Hematopoietic multipotent progenitor cell treated with erythropoietin and hydrocortisone succinate and interleukin-3 and kit ligand, for 15 days (in vitro differentiated cells): ENCODE results near the gene PRAMEF17.
"Not testable (repeated sequence)": the region's sequence is repeated elsewhere in the genome, so short reads cannot be mapped to it uniquely, and the experiment has no call there.

Experiments
- DNase-seq: peaks from one replicate; pipeline ENCODE4 v3.0.0-alpha.2; 2015; ENCODE audit warnings: low spot score

The PRAMEF17 gene

GRCh38 chr1:13389332-13389731 lies at the start of gene PRAMEF17:
Gene PRAMEF17 (plus strand): TSS chr1:13389632. CDS start chr1:13389658, 26 bp downstream.
- not testable (repeated sequence) for DNase-seq

GRCh38 chr1:13342496-13342895 lies 46.9 kb upstream of the PRAMEF17 start:
- DNase-seq: not testable (repeated sequence)

- not testable (repeated sequence) for DNase-seq
These were observed 42.4 kb upstream of the PRAMEF17 start, which contains the start of gene PRAMEF14 for GRCh38 chr1:13347034-13347433. Gene PRAMEF14 (minus strand): TSS chr1:13347134. CDS start chr1:13345314, 1,820 bp downstream.

- DNase-seq: not testable (repeated sequence)
These were observed 36.0 kb upstream of the PRAMEF17 start for GRCh38 chr1:13353476-13353875.

- DNase-seq: not testable (repeated sequence)
These were observed 35.0 kb upstream of the PRAMEF17 start for GRCh38 chr1:13354475-13354874.

GRCh38 chr1:13356774-13357173 lies 32.7 kb upstream of the PRAMEF17 start:
- peak; percentile 24 for DNase-seq

GRCh38 chr1:13362364-13362763 lies 27.1 kb upstream of the PRAMEF17 start:
- DNase-seq: not testable (repeated sequence)

GRCh38 chr1:13364928-13365327 lies 24.5 kb upstream of the PRAMEF17 start:
- not testable (repeated sequence) for DNase-seq

- not testable (repeated sequence) for DNase-seq
These were observed 22.9 kb upstream of the PRAMEF17 start for GRCh38 chr1:13366536-13366935.

- DNase-seq: not testable (repeated sequence)
These were observed 20.9 kb upstream of the PRAMEF17 start for GRCh38 chr1:13368544-13368943.

GRCh38 chr1:13378983-13379382 lies 10.4 kb upstream of the PRAMEF17 start:
- not testable (repeated sequence) for DNase-seq

GRCh38 chr1:13380380-13380779 lies 9.1 kb upstream of the PRAMEF17 start:
- DNase-seq: not testable (repeated sequence)

GRCh38 chr1:13393004-13393403 lies 3.6 kb downstream of the PRAMEF17 start:
- not testable (repeated sequence) for DNase-seq

- DNase-seq: not testable (repeated sequence)
These were observed 5.3 kb downstream of the PRAMEF17 start for GRCh38 chr1:13394761-13395160.

- not testable (repeated sequence) for DNase-seq
These were observed 5.9 kb downstream of the PRAMEF17 start for GRCh38 chr1:13395311-13395710.

- no peak for DNase-seq
These were observed 18.4 kb downstream of the PRAMEF17 start for GRCh38 chr1:13407811-13408210.

- DNase-seq: not testable (repeated sequence)
These were observed 20.7 kb downstream of the PRAMEF17 start, which contains the start of gene PRAMEF20 for GRCh38 chr1:13410150-13410549. Gene PRAMEF20 (plus strand): TSS chr1:13410450. CDS start chr1:13416355, 5,905 bp downstream.

GRCh38 chr1:13430495-13430894 lies 41.1 kb downstream of the PRAMEF17 start:
- DNase-seq: no peak

- DNase-seq: no peak
These were observed 42.8 kb downstream of the PRAMEF17 start for GRCh38 chr1:13432251-13432650.

GRCh38 chr1:13433694-13434358 lies 44.4 kb downstream of the PRAMEF17 start:
- DNase-seq: not testable (repeated sequence)

- no peak for DNase-seq
These were observed 46.0 kb downstream of the PRAMEF17 start for GRCh38 chr1:13435458-13435857.

- DNase-seq: not testable (repeated sequence)
These were observed 49.8 kb downstream of the PRAMEF17 start for GRCh38 chr1:13439104-13439783.
